Dedifferentiated amniotic fluid mesenchymal stem cell (primary cell): Measurements from ENCODE around the gene CARD19.

Experiments
- DNase-seq: peaks from one replicate; pipeline ENCODE4 v3.0.0-alpha.2; 2016; ENCODE audit errors: extremely low spot score

CARD19 gene

DNA sequence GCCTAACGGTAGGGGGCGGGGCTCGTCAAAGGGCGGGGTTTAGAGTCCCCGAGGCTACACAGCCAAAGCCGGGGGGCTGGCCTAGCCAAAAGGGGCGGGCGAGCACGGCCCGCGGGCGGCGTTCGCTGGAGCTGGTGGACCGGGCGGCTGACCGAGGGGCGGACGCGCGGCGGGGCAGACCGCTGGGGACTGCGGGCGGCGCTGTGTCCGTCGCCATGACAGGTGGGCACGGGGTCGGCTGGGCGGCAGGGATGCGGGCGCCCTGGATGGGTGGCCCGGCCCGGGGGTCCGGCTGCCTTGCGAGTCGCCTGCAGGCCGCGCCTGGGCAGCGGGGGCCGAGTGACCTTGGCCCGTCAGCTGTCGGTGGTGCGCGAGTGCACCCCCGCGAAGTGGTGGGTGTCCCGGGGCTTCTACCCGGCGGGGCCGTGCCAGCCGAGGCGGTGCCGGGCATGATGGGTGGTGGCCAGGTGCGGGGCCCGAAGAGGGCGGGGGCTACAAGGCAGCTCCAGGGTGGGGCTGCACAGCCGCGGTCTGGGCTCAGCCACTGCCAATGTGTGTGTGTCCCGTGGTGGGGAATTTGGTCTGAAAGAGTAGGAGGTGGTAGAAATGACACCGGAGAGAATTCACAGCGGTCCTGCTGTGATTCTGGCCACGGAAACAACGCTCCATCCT is at the start of gene CARD19:
Gene CARD19, plus strand, starts transcription at position 87 of the 672 bp plus-strand sequence. Its CDS starts 129 bp downstream, at position 216.
- no peak for DNase-seq

GRCh38 chr9:93048566-93049448 is 47.2 kb upstream of the CARD19 start:
- DNase-seq, result no peak

GRCh38 chr9:93049491-93049890 is 46.5 kb upstream of the CARD19 start:
- no peak for DNase-seq

DNA sequence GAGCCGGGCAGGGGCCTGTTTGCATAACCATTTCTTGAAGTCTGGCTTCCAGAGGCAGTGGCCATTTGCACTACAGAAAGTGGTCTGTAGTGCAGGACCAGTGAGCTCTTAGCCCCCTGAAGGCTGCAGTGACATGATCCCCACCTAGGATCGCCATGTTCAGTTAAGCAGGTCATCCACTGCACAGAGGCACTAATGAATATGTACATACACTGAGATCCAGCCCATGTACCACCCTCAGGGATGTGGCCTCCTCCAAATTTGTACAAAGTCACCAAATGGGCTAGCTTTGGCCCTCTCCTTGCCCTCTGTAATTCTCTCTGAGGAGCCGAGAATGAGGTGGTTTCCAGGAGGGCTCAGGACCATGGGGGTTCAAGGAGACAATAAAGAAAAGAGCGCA is 45.8 kb upstream of the CARD19 start:
- no peak for DNase-seq

- DNase-seq, result no peak
Measured at GRCh38 chr9:93051680-93052089, 44.3 kb upstream of the CARD19 start.

DNA sequence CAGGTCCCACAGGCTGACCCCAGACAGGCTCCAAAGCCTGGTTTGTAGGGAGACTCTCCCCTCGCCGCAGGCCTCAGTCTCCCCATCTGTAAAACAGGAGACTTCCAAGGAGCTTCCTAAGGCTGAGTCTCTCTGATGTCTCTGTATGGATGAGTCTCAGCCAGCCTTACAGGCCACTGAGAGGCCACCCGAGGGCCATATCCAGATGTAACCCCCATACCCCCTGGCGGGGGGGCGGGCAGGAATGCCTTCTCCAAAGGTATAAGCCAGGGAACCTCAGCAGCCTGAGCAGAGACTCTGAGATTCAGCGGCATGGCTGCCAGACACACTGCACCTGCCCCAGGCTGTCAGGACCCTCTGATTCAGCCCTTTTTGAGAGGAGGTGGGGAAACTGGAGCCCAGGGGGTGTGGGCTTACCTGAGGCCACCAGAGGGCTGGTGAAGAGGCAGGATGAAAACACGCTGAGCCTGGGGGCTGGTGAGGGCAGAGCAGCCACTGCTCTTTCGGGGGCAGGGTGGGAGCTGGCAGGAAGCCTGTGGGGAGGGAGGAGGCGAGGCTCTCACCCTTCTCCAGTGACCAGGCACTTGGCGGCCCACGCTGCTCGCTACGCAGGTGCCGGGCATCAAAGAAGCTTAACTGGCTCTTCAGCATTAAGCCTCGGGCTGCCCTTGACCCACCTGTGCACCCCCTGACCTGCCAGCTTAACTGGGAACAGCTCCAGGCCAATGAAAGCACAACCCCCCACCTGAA is 43.1 kb upstream of the CARD19 start:
- DNase-seq, result no peak

GRCh38 chr9:93053781-93054331 is 42.2 kb upstream of the CARD19 start:
- no peak for DNase-seq

DNA sequence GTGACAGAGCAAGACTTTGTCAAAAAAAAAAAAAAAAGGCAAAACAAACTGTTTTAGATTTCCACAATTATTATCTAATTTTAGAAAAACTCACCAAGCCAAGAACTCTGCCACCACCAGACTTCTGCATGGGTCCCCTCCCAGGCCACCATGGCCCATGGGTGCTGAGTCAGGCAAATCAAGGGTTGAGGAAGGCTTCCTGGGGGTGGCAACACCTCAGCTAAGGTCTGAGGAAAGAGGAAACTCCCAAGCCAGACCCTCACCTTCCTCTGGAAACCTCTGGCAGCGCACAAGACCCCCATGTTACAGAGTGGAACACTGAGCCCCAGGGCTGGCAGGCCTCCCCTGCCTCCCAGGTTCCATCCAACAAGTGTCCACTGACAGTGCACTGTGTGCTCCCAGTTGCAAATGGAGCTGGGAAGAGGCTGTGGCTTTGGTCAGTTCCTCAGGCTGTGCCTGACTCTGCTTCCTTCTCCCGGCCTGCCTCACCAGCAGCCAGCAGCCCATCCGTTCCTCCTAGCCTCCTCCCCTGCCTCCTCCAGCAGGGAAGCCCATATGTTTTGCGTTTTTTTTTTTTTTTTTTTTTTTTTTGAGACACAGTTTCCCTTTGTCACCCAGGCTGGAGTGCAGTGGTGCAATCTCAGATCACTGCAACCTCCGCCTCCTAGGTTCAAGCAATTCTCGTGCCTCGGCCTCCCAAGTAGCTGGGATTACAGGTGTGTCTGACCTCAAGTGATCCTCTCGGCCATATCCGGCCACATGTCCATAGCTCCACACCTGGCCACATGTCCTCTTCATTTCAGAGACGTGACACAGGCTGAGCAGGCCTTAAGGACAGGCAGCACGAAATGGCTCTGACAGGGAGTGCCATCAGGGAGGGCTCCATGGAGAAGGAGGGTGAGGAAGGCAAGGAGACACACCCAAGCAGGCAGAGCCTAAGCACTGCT is 41.0 kb upstream of the CARD19 start:
- DNase-seq, result no peak

GRCh38 chr9:93057042-93057702 is 38.8 kb upstream of the CARD19 start:
- no peak for DNase-seq

GRCh38 chr9:93057703-93058354 is 38.2 kb upstream of the CARD19 start:
- no peak for DNase-seq

DNA sequence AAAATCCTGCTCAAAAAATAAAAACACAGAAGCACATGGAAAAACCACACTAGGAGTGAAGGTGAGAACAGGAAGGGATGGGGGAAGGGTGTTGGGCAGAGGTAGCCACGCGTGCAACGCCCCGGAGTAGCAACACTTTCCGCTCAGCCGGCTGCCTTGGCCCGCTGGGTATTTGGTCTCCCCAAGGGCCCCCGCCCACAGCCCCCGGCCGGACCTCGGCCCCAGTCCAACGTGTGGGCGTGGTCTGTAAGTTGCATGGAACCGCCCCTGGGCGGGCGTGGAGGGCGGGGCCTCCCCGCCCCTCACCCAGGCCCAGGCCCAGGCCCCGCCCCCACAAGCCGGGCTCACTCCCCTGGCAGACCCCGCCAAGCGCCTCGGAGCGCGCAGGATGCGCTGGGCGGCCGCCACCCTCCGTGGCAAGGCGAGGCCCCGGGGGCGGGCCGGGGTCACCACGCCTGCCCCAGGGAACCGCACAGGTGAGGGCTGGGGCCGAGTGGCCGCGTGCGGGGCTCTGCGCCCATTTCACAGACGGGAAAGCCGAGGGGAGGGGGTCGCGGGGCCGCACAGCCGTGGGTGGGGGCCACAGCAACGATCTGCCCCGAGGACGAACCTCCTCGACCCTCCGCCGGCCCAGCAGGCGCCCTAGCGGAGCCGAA is 37.5 kb upstream of the CARD19 start, which contains the start of gene SUSD3:
Gene SUSD3, plus strand, starts transcription at position 347 of the 656 bp plus-strand sequence. Its CDS starts 42 bp downstream, at position 389.
- no peak for DNase-seq

DNA sequence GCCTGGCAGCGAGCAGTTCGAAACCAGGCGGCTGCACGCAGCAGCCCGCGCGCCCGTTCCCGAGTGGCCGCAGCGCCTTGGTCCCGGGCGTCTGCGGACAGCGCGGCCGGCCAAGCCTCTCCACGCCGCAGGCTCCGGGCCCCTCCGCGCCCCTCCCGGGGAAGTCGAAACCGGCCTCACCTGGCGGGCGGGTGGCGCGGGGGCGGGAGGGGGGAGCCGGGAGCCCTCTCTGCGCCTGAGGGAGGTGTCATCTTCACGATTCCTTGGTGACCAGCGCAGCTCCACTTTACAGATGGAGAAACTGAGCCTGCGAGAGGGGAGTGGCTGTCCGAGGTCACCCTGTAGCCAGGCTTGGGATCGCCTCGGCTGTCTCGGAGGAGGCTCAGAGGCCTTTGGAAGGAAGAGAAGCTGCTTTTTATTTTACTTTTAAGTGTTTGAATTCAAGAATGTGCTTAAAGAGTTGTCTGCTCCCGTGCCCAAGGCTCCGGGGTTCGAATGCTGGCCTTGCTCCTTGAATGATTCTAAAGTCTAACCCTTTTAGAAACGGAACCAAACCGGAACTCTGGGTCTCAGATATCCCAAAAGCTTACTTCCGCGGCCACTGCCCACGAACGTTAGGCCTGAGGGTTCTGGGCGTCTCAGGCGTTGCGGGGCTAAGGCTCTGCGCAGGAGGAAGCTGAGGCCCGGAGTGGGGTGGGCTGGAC is 36.9 kb upstream of the CARD19 start:
- DNase-seq, result no peak

DNA sequence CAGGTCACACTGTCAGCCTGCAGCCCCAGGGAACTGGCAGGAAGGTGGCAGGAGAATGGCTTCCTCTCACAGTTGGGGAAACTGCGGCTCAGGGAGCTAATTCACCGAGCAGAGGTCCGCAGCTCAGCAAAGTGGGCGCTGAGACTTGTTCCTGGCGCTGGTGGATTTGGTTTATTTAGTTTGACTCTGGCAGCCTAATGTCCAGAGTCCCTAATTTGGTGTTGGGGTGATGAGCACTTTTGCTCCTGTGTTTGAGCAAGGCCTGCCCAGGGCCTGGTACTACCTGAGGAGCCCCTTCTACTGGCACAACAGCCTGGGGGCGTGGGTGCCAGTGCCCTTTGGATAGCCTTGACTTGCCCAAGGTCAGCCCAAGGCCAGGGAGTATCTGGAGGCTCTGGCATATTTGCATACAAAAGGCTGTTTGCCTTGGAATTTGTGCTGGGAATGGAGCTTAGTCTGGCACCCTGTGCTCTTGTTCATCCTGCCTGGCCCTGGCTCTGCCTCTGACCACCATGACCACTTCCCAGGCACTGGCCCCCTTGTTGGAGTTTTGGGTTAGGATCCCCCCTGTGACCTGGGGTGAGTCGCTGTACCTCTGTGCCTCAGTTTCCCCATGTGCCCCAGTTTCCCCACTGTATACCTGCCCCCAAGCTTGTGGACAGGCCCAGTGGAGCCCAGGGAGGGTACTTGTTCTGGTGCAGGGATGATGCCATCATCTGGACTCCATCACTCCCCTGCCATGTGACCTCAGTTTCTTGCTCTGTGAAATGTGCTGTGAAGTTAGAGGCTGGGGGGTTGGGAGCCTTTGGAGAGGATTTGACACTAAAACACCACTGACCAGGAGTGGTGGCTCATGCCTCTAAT is 36.1 kb upstream of the CARD19 start:
- DNase-seq, result no peak

- DNase-seq, result no peak
Measured at GRCh38 chr9:93060746-93061259, 35.2 kb upstream of the CARD19 start.

DNA sequence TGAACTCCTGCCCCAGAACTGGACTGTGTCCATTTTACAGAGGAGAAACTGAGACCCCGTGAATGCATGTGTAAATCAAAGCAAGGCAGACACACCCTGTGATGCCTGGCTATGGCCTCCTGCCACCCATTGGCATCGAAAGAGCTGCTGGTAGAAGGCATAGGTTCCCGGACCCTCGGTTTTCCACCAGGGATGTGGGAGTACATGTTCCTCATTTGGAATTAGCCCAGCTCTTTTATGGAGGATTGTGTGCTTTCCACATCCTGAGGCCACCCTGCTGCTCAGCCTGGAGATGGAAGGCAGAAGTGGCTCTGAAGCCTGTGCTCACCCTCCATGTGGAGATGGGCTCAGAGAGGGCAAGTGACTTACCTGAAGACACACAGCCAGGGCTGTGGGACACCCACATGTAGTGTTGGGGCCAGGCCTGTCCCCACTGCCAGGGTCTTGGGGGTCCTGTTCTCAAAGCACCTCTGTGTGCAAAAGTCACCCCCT is 34.7 kb upstream of the CARD19 start:
- no peak for DNase-seq

GRCh38 chr9:93061791-93062763 is 33.9 kb upstream of the CARD19 start:
- DNase-seq, result no peak
